Measurements from ENCODE around the gene EIF4E. TPM values are rescaled to one million over a fixed set of nuclear protein-coding genes. Genes with fewer than 3 reads are reported as not detected.

The EIF4E gene
- total and polyA plus RNA-seq, 2 of the 4 experiments (the other 2 are of a cell fraction) = 80.4 to 113 TPM

DNA sequence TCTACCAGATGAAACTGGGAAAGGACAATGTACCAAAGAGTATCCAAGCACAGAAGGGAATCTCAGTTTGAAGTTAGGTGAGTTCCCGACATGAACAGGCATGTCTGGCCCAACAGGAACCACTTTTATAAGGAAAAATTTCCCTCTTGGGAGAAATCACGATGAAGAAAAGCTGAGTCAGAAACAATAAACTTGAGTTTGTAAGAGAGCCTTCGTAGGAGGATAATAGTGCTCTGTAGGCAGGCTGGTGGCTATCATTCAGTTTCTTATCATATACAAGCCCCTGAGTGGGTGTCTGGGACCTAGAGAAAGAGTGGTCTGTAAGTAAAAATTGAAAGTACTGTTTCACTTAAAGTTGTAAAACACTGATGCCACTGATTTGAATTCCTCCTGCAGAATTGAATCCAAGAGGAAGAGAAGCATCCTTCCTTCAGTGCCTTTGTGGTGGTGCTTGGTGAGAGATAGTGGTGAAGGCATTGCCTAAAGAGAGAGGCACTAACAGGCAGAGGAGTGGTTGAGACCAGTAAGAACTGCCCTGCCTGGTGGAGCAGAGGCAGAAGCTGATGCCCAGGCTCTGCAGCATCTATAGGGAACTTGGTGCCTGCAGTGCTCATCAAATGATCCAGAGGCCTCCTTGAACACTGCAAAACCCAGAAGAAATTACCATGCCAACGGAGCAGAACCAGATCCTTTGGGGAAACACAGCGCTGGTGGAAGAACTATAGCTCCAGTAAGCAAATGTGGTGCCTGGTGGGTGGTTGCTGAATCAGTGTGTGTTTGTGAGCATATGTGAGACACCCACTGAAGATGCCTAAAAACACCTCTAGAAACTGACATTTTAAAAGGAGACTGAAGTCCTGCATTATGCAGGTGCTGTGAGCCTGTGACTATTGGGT, 34.9 kb upstream of the EIF4E start:
- in situ Hi-C loops (cut with MboI; ENCODE audit: low sequenced_read_pairs) = no loop called here
- TF ChIP-seq MAFK (IDR thresholded peaks at IDR 0.05; ENCODE audit: low read depth, low read length) (no peak), FOS (IDR thresholded peaks at IDR 0.05; ENCODE audit: low read depth, low read length) (no peak), MXI1 (IDR thresholded peaks at IDR 0.05; ENCODE audit: borderline replicate concordance, low read depth, low read length) (no peak), RCOR1 (IDR thresholded peaks at IDR 0.05; ENCODE audit: insufficient replicate concordance, low read length) (no peak), CHD1 (IDR thresholded peaks at IDR 0.05; ENCODE audit: low read depth, low read length) (no peak)
- TF ChIP-seq, protein P1, sequence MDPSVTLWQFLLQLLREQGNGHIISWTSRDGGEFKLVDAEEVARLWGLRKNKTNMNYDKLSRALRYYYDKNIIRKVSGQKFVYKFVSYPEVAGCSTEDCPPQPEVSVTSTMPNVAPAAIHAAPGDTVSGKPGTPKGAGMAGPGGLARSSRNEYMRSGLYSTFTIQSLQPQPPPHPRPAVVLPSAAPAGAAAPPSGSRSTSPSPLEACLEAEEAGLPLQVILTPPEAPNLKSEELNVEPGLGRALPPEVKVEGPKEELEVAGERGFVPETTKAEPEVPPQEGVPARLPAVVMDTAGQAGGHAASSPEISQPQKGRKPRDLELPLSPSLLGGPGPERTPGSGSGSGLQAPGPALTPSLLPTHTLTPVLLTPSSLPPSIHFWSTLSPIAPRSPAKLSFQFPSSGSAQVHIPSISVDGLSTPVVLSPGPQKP (IDR thresholded peaks at IDR 0.05; ENCODE audit: borderline replicate concordance, low read depth, low read length) = no peak
- H4K20me1 ChIP-seq (ENCODE audit: insufficient read depth, low read length) = no peaks in the 10 kb centered on the region

More for the DNA sequence above, 34.9 kb upstream of the EIF4E start:
- 71% methylated on average over 1 of the region's 5 CpGs; no CpG with 5 or more reads in 1 of the 2 experiments for WGBS, 2 experiments (ENCODE audit: extremely low coverage in 2 of 2, insufficient read length in 1 of 2)
- H3K14ac ChIP-seq (replicated peaks; ENCODE audit: low read depth, low read length) = 0 out of 2 replicates have a peak overlapping the region, but pooled peaks have one; percentile 17
- H3K9me3 ChIP-seq (ENCODE audit: control insufficient read depth, insufficient read depth, low read length) = no peaks in the 10 kb centered on the region
- intact Hi-C loops (cut with micrococcal nuclease) = loop anchor here (2.0 kb wide), 1 partner anchor 15 kb away; no protein-coding TSS in a partner anchor
- no peak overlapping the region; the same call in 1 of the 2 replicates for H2AK5ac ChIP-seq (ENCODE audit: low read depth, low read length)
- no peaks in the 10 kb centered on the region; the same call in 1 of the 2 replicates for H3K27me3 ChIP-seq (ENCODE audit: control insufficient read depth, insufficient read depth, low read length)
- no peak overlapping the region; the same call in 1 of the 2 replicates for H2BK120ac ChIP-seq (ENCODE audit: low read depth, low read length)
- H3K27ac ChIP-seq (ENCODE audit: insufficient read depth, low read length) = no peak overlapping the region
- H2BK20ac ChIP-seq (ENCODE audit: low read depth, low read length) = peak overlapping the region; percentile 40; the same call in 1 of the 2 replicates
- no peak overlapping the region for H3K56ac ChIP-seq (ENCODE audit: extremely low read depth, insufficient read depth, low read length)
- no peak overlapping the region for H3K23ac ChIP-seq (ENCODE audit: low read depth, low read length)
- H4K5ac ChIP-seq (ENCODE audit: low read depth, low read length) = peak overlapping the region; percentile 49; the same call in 1 of the 2 replicates
- H2BK15ac ChIP-seq (ENCODE audit: low read depth, low read length) = no peak overlapping the region
- dilution Hi-C loops (cut with HindIII; ENCODE audit: low sequenced_read_pairs, unreplicated experiment) = no loop called here
- H3K4me2 ChIP-seq (ENCODE audit: low read depth, low read length) = no peak overlapping the region
- H2AK9ac ChIP-seq (replicated peaks; ENCODE audit: low read depth, low read length, poor library complexity) = peak overlapping the region; percentile 57
- H3K18ac ChIP-seq (ENCODE audit: low read depth, low read length) = peak overlapping the region; percentile 57; the same call in 1 of the 2 replicates
- no peak overlapping the region for H3K4me3 ChIP-seq (ENCODE audit: insufficient read depth, low read depth, low read length)
- no peaks in the 10 kb centered on the region for H3K9me1 ChIP-seq (ENCODE audit: insufficient read depth, low read length)
- BruUV-seq (replicated peaks) = no TSS peak
- H3K4ac ChIP-seq (ENCODE audit: low read depth, low read length) = peak overlapping the region; percentile 18; the same call in 1 of the 2 replicates
- no peaks in the 10 kb centered on the region for H3K79me1 ChIP-seq (ENCODE audit: low read depth in 1 of 2, low read length in 2 of 2)
- no peak overlapping the region for H4K91ac ChIP-seq (ENCODE audit: insufficient read depth, low read depth, low read length)
- peaks cover 3% of the 10 kb centered on the region; the same call in 1 of the 2 replicates for H3K4me1 ChIP-seq (ENCODE audit: control insufficient read depth, insufficient read depth, low read length)
- H4K8ac ChIP-seq (ENCODE audit: low read depth in 2 of 2, low read length in 2 of 2) = peak overlapping the region in 1 of 2 experiments; percentile 49; a peak in 1 of 4 replicates
- ChIA-PET POLR2A (ENCODE audit: unreplicated experiment) (no interaction called here), CTCF (interaction anchor here (0.7 kb wide), 1 partner anchor 501 kb away, joined by 3 read pairs; no protein-coding TSS in a partner anchor)
- H3K36me3 ChIP-seq (ENCODE audit: control insufficient read depth, insufficient read depth, low read length) = no peaks in the 10 kb centered on the region
- DNase-seq (no peak), ATAC-seq (ENCODE audit: low read depth) (peak; percentile 56)
- H2AFZ ChIP-seq (replicated peaks; ENCODE audit: low read length, poor library complexity) = peak overlapping the region; percentile 46
- H3K9ac ChIP-seq (ENCODE audit: low read depth, low read length) = no peak overlapping the region
- H2BK5ac ChIP-seq (ENCODE audit: low read depth, low read length, poor library complexity, severe bottlenecking) = peak overlapping the region; percentile 34

Data from IMR-90 (cell line).